HAP-1 (cell line): Measurements from ENCODE around the gene OOSP4A.
"Not testable (repeated sequence)": the region's sequence is repeated elsewhere in the genome, so short reads cannot be mapped to it uniquely, and the experiment has no call there.

ENCODE experiments used
- DNase-seq, 2 experiments: peaks; one replicate each; pipeline ENCODE4 v3.0.0-alpha.2; 2016 to 2020; ENCODE audit warnings: low spot score in 2 of 2
- H3K27me3 ChIP-seq: fragments of 250-450 bp; sonication (Bioruptor Pico); 2 replicates; pipeline ENCODE4 v1.5.1; 2020; ENCODE audit warnings: low read depth, mild to moderate bottlenecking, moderate library complexity
- H3K36me3 ChIP-seq: fragments of 250-450 bp; sonication (Bioruptor Pico); replicated peaks from 2 replicates; pipeline ENCODE4 v1.5.1; 2020; ENCODE audit warnings: mild to moderate bottlenecking
- H3K4me1 ChIP-seq: fragments of 250-450 bp; sonication (Bioruptor Pico); 2 replicates; pipeline ENCODE4 v1.5.1; 2020; ENCODE audit warnings: mild to moderate bottlenecking
- H3K4me3 ChIP-seq: fragments of 250-450 bp; sonication (Bioruptor Pico); 2 replicates; pipeline ENCODE4 v1.5.1; 2020; ENCODE audit warnings: mild to moderate bottlenecking, moderate library complexity
- H3K9me3 ChIP-seq: fragments of 250-450 bp; sonication (Bioruptor Pico); 2 replicates; pipeline ENCODE4 v1.5.1; 2020; ENCODE audit warnings: mild to moderate bottlenecking, moderate library complexity
- in situ Hi-C: fragments of 300-500 bp; cut with MboI; formaldehyde crosslinking; loops from 3 replicates; pipeline ENCODE4 v1.14.3; 2020; ENCODE audit warnings: low sequenced_read_pairs, inconsistent platforms, mixed read lengths

The OOSP4A gene

GRCh38 chr11:59957094-59957493 is 6.7 kb upstream of the OOSP4A start:
- Histone ChIP-seq H3K4me1 (no peaks in the 10 kb centered on the region), H3K27me3 (no peaks in the 10 kb centered on the region), H3K36me3 (no peaks in the 10 kb centered on the region), H3K4me3 (no peak overlapping the region), H3K9me3 (no peaks in the 10 kb centered on the region)
- DNase-seq, result no peak
- in situ Hi-C loops, result no loop called here

- in situ Hi-C loops, result no loop called here
- Histone ChIP-seq H3K4me3 (no peak overlapping the region), H3K9me3 (no peaks in the 10 kb centered on the region), H3K36me3 (no peaks in the 10 kb centered on the region), H3K27me3 (no peaks in the 10 kb centered on the region), H3K4me1 (no peaks in the 10 kb centered on the region)
- DNase-seq, result no peak
Observed at GRCh38 chr11:59960502-59961381, 3.1 kb upstream of the OOSP4A start.

GRCh38 chr11:59962107-59962482 is 1.7 kb upstream of the OOSP4A start:
- in situ Hi-C loops, result no loop called here
- no peaks in the 10 kb centered on the region for H3K36me3 ChIP-seq
- no peaks in the 10 kb centered on the region for H3K9me3 ChIP-seq
- H3K4me1 ChIP-seq, result no peaks in the 10 kb centered on the region
- no peak for DNase-seq
- H3K27me3 ChIP-seq, result no peaks in the 10 kb centered on the region
- no peak overlapping the region for H3K4me3 ChIP-seq

GRCh38 chr11:59965424-59965823 is 1.6 kb downstream of the OOSP4A start:
- H3K27me3 ChIP-seq, result no peaks in the 10 kb centered on the region
- in situ Hi-C loops, result no loop called here
- no peaks in the 10 kb centered on the region for H3K36me3 ChIP-seq
- no peak overlapping the region for H3K4me3 ChIP-seq
- no peaks in the 10 kb centered on the region for H3K4me1 ChIP-seq
- H3K9me3 ChIP-seq, result no peaks in the 10 kb centered on the region
- DNase-seq, result no peak

GRCh38 chr11:59966201-59966600 is 2.4 kb downstream of the OOSP4A start:
- no peaks in the 10 kb centered on the region for H3K36me3 ChIP-seq
- in situ Hi-C loops, result no loop called here
- no peaks in the 10 kb centered on the region for H3K27me3 ChIP-seq
- no peaks in the 10 kb centered on the region for H3K9me3 ChIP-seq
- H3K4me3 ChIP-seq, result no peak overlapping the region
- no peak for DNase-seq
- no peaks in the 10 kb centered on the region for H3K4me1 ChIP-seq

- no peaks in the 10 kb centered on the region for H3K27me3 ChIP-seq
- H3K36me3 ChIP-seq, result no peaks in the 10 kb centered on the region
- H3K9me3 ChIP-seq, result no peaks in the 10 kb centered on the region
- no peaks in the 10 kb centered on the region for H3K4me1 ChIP-seq
- no peak for DNase-seq
- H3K4me3 ChIP-seq, result no peak overlapping the region
- in situ Hi-C loops, result no loop called here
Observed at GRCh38 chr11:59967677-59968394, 4.0 kb downstream of the OOSP4A start.

- in situ Hi-C loops, result no loop called here
- Histone ChIP-seq H3K36me3 (no peaks in the 10 kb centered on the region), H3K4me3 (no peak overlapping the region), H3K4me1 (no peaks in the 10 kb centered on the region), H3K9me3 (no peaks in the 10 kb centered on the region), H3K27me3 (no peaks in the 10 kb centered on the region)
- no peak for DNase-seq
Observed at GRCh38 chr11:59968395-59968783, 4.6 kb downstream of the OOSP4A start.

- Histone ChIP-seq H3K4me1 (no peaks in the 10 kb centered on the region), H3K36me3 (no peaks in the 10 kb centered on the region), H3K9me3 (no peaks in the 10 kb centered on the region), H3K27me3 (no peaks in the 10 kb centered on the region), H3K4me3 (no peak overlapping the region)
- DNase-seq, result no peak
- in situ Hi-C loops, result no loop called here
Observed at GRCh38 chr11:59973097-59973496, 9.3 kb downstream of the OOSP4A start.

GRCh38 chr11:59981106-59981770 is 17.4 kb downstream of the OOSP4A start:
- no peak for DNase-seq
- no peaks in the 10 kb centered on the region for H3K27me3 ChIP-seq
- in situ Hi-C loops, result no loop called here
- no peaks in the 10 kb centered on the region for H3K36me3 ChIP-seq
- H3K9me3 ChIP-seq, result no peaks in the 10 kb centered on the region
- no peak overlapping the region for H3K4me3 ChIP-seq
- no peaks in the 10 kb centered on the region for H3K4me1 ChIP-seq

- H3K9me3 ChIP-seq, H3K36me3 ChIP-seq, in situ Hi-C loops, DNase-seq, H3K27me3 ChIP-seq, H3K4me1 ChIP-seq, H3K4me3 ChIP-seq: not testable (repeated sequence)
Observed at GRCh38 chr11:59982037-59982436, 18.2 kb downstream of the OOSP4A start.

GRCh38 chr11:59983212-59983611 is 19.4 kb downstream of the OOSP4A start:
- H3K4me3 ChIP-seq, result no peak overlapping the region
- no peak for DNase-seq
- H3K36me3 ChIP-seq, result no peaks in the 10 kb centered on the region
- in situ Hi-C loops, result no loop called here
- no peaks in the 10 kb centered on the region for H3K9me3 ChIP-seq
- no peaks in the 10 kb centered on the region for H3K4me1 ChIP-seq
- H3K27me3 ChIP-seq, result no peaks in the 10 kb centered on the region

GRCh38 chr11:59984368-59984767 is 20.5 kb downstream of the OOSP4A start:
- no peaks in the 10 kb centered on the region for H3K9me3 ChIP-seq
- H3K4me3 ChIP-seq, result no peak overlapping the region
- in situ Hi-C loops, result no loop called here
- no peak for DNase-seq
- H3K36me3 ChIP-seq, result no peaks in the 10 kb centered on the region
- no peaks in the 10 kb centered on the region for H3K27me3 ChIP-seq
- H3K4me1 ChIP-seq, result no peaks in the 10 kb centered on the region

- H3K27me3 ChIP-seq, result no peaks in the 10 kb centered on the region
- no peaks in the 10 kb centered on the region for H3K9me3 ChIP-seq
- no peak overlapping the region for H3K4me3 ChIP-seq
- no peaks in the 10 kb centered on the region for H3K4me1 ChIP-seq
- in situ Hi-C loops, result no loop called here
- DNase-seq, result no peak
- H3K36me3 ChIP-seq, result no peaks in the 10 kb centered on the region
Observed at GRCh38 chr11:59990421-59990820, 26.6 kb downstream of the OOSP4A start.

- H3K36me3 ChIP-seq, result no peaks in the 10 kb centered on the region
- H3K4me1 ChIP-seq, result no peaks in the 10 kb centered on the region
- no peaks in the 10 kb centered on the region for H3K9me3 ChIP-seq
- in situ Hi-C loops, result no loop called here
- DNase-seq, result no peak
- no peaks in the 10 kb centered on the region for H3K27me3 ChIP-seq
- H3K4me3 ChIP-seq, result no peak overlapping the region
Observed at GRCh38 chr11:59992425-59992824, 28.6 kb downstream of the OOSP4A start.
